Activated CD4-positive, alpha-beta T cell treated with anti-CD3 and anti-CD28 coated beads for 1 hour (primary cell): ENCODE measurements around the gene CNKSR3.

Experiments
- DNase-seq: peaks from one replicate; pipeline ENCODE4 v3.0.0-alpha.2; 2020

CNKSR3 gene

GRCh38 chr6:154448448-154449096 lies 61.9 kb downstream of the CNKSR3 start:
- no peak for DNase-seq

- no peak for DNase-seq
Observed at GRCh38 chr6:154447954-154448353, 62.5 kb downstream of the CNKSR3 start.

- DNase-seq, result no peak
Observed at GRCh38 chr6:154446984-154447383, 63.5 kb downstream of the CNKSR3 start.

- DNase-seq, result no peak
Observed at GRCh38 chr6:154445417-154445816, 65.1 kb downstream of the CNKSR3 start.

GRCh38 chr6:154441995-154442310 lies 68.5 kb downstream of the CNKSR3 start:
- DNase-seq, result no peak

GRCh38 chr6:154440422-154441043 lies 70.0 kb downstream of the CNKSR3 start:
- no peak for DNase-seq

- no peak for DNase-seq
Observed at GRCh38 chr6:154440022-154440421, 70.5 kb downstream of the CNKSR3 start.

- no peak for DNase-seq
Observed at GRCh38 chr6:154438882-154439415, 71.5 kb downstream of the CNKSR3 start.

- no peak for DNase-seq
Observed at GRCh38 chr6:154435400-154435945, 75.0 kb downstream of the CNKSR3 start.

GRCh38 chr6:154434662-154435061 lies 75.8 kb downstream of the CNKSR3 start:
- DNase-seq, result no peak

GRCh38 chr6:154433477-154434241 lies 76.8 kb downstream of the CNKSR3 start:
- no peak for DNase-seq

GRCh38 chr6:154432533-154433476 lies 77.7 kb downstream of the CNKSR3 start:
- no peak for DNase-seq

GRCh38 chr6:154430481-154430919 lies 80.0 kb downstream of the CNKSR3 start:
- DNase-seq, result no peak

- DNase-seq, result no peak
Observed at GRCh38 chr6:154429711-154430110, 80.8 kb downstream of the CNKSR3 start.

GRCh38 chr6:154428897-154429296 lies 81.6 kb downstream of the CNKSR3 start:
- no peak for DNase-seq

GRCh38 chr6:154427446-154427845 lies 83.0 kb downstream of the CNKSR3 start:
- DNase-seq, result no peak

- no peak for DNase-seq
Observed at GRCh38 chr6:154426997-154427396, 83.5 kb downstream of the CNKSR3 start.

GRCh38 chr6:154425034-154425433 lies 85.5 kb downstream of the CNKSR3 start:
- DNase-seq, result no peak

GRCh38 chr6:154414021-154414813 lies 96.3 kb downstream of the CNKSR3 start:
- no peak for DNase-seq

- DNase-seq, result no peak
Observed at GRCh38 chr6:154412106-154412820, 98.2 kb downstream of the CNKSR3 start.

- no peak for DNase-seq
Observed at GRCh38 chr6:154411076-154411475, 99.4 kb downstream of the CNKSR3 start.
